ENCODE results near the gene C22orf23.
"Not testable (repeated sequence)": the region's sequence is repeated elsewhere in the genome, so short reads cannot be mapped to it uniquely, and the experiment has no call there.

Gene C22orf23

DNA sequence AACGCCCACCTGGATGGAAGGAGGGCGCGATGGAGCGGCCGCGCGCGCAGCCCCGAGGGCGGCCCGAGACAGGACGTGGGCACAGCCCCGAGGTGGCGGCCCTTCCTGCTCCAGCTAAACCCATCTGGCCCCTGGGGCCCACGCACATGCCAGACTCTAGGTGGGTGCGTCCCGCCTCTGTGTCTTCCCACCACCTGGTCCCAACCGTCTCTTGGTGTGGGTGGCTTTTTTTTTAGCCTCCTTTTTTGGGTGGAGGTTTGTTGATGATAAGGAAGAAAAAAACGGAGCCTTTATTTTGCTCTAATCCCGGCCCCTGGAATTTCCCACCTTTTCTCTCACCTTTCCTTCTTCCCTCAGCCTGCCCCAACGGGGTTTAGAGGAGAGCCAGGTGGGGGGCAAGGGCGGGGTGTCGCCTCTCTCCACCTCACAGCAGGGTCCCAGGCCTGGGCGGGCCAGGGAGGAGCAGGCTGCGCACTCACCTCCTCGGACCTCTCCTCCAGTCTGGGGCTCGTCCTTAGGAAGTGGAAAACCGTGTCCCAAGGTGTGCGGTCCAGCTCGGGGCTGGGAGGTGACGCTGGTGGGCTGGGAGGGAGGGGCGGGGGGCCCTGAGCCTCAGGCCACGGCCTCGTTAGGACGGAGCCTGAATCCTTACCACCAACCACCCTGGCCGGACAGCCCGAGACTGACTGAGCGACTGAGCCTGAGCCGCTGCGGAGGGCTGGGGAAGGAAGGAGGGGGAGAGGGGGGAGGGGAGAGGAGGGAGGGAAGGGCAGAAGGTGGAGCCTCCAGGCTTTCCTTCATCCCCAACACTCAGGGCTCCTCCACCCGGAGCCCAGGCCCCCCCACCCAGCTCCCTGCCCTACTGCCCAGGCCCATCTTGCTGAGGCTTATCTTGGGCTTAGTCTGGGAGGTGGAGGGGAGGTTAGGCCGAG lies 30.7 kb upstream of the C22orf23 start, which contains the start of gene SOX10:
Gene SOX10, minus strand, starts transcription at position 696 of the 932 bp plus-strand sequence. CDS start 771 bp downstream, outside the sequence.
- peak; percentile 61 to 91 (median 82) for DNase-seq
- intact Hi-C loops (cut with DNase I): loop anchor here (2.0 kb wide), 1 partner anchor 33 kb away; no protein-coding TSS in a partner anchor

DNA sequence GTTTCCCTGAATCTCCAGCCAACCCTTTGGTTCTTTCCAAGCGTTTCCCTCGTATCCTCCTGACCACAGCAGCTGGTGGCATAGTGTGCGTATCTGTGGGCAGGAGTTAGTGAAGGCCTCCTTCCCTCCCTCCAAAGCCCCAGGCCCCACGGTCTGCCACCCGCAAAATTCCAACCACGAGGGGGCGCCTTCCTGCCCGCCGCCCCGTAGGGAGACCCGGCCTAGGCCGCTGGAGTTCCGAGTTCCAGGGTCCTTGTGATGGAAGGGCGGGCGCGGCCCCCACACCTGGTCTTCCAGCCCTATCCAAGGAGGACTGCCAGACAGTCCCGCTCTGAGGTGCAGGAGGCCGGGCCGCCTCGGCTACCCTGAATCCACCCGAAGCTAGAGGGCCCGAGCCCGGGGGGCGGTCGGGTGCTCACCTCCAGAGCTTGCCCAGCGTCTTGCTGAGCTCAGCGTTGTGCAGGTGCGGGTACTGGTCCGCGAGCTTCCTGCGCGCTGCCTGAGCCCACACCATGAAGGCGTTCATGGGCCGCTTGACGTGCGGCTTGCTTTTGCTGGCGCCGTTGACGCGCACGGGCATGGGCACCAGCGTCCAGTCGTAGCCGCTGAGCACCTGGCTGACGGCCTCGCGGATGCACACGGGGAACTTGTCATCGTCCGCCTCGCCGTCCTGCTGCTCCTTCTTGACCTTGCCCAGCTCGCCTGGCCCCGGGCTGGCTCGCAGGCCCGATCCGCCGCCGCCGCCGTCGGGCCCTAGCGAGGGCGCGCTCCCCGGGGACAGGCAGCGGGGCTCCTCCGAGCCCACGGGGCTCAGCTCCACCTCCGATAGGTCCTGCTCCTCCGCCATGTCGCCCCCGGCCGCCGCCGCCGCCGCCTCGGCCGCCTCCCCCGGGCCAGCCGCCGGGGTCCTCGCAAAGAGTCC lies 29.8 kb upstream of the C22orf23 start:
- peak in 13 of 42 donors; percentile 51 to 82 (median 67) for DNase-seq
- intact Hi-C loops (cut with DNase I): no loop called here

DNA sequence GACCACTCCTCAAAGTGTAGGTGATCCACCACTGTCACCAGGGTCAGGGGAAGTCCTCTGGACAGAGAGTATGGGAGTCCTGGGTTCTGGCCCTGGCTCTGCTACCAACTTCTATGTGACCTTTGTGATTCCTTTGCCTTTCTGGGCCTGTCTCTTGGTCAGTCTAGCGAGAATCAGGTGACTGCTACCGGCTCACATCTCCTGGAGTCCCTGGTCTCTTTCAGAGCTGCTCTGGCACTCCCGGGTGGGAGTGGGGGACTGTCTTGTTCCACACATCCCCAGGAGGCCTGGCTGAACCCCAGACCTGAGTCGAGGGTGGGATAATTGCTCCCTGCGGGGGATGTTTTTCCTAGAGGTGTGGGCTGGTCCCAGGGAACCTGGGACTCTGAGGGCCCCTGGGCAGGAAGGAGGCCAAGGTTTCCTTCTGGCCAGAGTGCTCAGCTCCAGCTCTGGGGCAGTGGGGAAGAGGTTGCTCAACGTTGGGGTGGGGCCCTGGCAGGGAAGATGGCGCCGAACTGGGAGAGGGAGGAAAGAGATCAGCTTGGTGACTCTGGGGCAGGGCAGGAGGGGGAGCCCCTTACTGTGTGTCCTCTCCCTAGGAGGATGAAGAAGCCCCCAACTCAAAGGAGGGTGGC lies 28.9 kb upstream of the C22orf23 start:
- intact Hi-C loops (cut with DNase I): no loop called here
- no peak for DNase-seq

DNA sequence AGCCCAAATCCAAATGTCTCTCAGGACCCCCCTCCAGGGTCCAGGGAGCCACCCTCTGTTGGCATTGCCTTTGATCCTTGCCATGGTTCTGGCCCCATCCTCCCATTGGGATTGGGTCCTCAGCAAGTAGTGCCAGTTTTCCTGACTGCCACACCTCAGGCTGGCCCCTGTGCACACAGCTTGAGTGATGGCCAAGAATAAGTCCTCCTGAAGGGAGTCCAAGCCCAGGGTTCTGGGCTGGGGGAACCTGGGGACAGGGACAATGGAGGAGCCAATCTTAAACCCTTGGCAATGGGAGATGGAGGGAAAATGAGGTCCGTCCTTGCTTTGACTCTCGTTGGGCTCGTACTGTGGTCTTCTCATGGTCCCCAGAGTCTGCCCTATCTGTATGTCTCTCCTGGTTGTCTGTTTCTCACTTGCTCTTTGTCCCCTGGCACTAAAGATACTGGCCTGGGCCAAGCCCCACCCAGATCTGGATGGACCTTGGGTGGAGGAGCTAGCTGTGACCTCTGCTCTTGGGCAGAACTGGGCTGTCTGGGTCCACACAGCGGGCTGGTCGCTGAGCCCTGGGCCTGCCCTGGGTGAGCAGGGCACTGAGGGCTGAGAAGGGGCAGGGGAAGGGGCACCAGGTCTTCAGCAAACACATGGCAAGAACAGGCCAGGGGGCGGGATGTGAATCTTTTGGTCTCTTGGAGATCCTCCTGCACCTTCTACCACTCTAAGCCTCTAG lies 28.0 kb upstream of the C22orf23 start:
- intact Hi-C loops (cut with DNase I): no loop called here
- DNase-seq: peak in 3 of 42 donors; percentile 29 to 61 (median 38)

DNA sequence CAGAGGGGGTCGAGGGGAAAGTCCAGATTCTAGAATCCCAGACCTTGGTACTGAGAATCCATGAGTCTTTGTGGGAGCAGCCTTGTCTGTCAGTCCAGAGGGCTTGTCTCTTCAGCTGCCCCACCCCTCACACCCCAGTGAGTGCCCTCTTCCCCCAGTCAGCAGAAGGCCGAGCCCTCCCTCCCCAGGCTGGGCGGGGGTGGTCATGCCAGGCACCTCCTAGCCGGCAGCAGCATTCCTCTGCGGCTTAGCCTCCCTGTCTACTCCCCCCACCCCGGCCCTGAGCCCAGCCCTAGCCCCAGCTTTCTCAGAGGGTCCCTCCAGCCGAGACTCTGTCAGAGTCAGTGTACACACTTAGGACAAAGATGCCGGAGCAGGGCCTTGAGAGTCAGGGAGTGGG lies 26.4 kb upstream of the C22orf23 start:
- intact Hi-C loops (cut with DNase I): no loop called here
- peak in 29 of 42 donors; percentile 41 to 83 (median 67) for DNase-seq

DNA sequence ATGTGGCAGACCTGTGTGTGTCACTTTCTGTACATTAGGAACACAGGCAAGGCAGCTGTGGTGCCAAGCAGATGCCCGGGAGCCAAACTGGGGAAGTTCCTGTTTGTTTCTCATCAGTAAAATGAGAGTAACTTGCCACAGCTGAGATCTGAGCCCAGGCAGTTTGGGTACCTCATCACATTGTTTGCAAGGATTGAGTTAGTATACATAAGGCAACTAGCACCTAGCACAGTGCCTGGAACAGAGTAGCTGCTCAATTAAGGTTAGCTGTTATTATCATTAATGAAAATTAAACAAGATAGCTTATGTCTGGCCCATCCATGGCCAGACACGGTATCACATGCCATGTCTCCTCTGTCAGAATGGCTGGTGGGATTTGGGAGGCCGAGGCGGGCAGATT lies 23.1 kb upstream of the C22orf23 start:
- peak in 1 of 42 donors; percentile 53 for DNase-seq
- intact Hi-C loops (cut with DNase I): no loop called here

DNA sequence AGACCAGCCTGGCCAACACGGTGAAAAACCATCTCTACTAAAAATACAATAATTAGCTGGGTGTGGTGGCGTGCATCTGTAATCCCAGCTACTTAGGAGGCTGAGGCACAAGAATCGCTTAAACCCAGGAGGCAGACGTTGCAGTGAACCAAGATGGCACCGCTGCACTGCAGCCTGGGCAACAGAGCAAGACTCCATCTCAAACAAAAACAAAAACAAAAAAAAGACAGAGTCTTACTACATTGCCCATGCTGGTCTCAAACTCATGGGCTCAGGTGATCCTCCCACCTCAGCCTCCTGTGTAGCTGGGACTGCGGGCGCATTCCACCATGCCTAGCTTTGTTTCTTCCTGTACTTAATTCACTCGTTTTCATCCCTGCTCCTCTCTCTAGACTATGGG lies 22.6 kb upstream of the C22orf23 start:
- DNase-seq; intact Hi-C loops (cut with DNase I): not testable (repeated sequence)

DNA sequence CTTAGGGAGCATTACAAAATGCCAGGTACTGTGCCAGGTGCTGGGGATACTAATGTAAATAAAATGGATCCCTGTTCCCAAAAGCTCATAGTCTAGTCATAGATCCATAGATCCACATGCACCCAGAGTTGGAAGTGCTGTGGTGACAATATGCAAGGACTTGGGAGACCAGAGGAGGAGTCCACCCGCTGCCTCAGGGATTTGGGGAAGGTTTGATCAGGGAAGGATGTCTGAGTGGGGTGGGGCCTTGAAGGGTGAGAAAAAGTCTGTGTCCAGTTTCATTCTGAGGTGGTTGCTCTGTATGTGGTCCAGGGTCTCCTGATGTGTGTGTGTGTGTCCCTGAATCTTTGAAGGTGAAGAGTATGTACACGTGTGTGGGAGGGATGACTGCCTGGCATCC lies 21.8 kb upstream of the C22orf23 start:
- intact Hi-C loops (cut with DNase I): no loop called here
- no peak for DNase-seq

DNA sequence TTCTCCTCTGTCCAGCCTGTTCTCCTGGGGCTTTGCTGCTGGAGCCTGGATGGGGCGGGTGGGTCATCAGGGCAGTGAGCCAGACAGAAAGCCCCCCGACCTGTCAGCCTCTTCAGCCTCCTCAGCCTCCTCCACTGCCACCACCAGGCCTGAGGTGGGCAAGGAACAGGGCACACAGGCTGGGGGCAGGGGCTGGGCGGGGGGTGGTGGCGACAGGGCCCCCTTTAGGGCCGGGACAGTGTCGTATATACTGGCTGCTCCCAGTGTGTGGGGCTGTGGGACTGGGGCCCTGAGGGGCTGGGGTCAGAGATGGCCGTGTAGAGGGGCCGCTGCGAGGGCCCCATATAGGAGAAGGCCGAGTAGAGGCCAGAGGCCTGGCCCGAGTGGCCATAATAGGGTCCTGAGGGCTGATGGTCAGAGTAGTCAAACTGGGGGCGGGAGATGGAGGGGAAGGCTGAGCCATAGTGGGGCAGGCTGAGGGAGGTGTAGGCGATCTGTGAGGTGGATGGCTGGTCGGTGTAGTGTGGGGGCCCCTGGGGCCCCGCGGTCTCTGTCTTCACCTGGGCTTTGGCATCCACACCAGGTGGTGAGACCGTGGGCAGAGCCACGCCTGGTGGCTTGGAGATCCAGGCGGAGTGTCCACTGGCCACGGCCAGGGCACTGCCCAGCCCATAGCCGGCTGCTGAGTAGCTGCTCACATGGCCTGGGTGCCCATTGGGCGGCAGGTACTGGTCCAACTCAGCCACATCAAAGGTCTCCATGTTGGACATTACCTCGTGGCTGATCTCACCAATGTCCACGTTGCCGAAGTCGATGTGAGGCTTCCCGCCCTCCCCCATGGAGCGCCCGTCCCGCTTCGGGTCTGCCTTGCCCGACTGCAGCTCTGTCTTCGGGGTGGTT lies 20.1 kb upstream of the C22orf23 start:
- peak in 1 of 42 donors; percentile 50 for DNase-seq
- intact Hi-C loops (cut with DNase I): no loop called here

DNA sequence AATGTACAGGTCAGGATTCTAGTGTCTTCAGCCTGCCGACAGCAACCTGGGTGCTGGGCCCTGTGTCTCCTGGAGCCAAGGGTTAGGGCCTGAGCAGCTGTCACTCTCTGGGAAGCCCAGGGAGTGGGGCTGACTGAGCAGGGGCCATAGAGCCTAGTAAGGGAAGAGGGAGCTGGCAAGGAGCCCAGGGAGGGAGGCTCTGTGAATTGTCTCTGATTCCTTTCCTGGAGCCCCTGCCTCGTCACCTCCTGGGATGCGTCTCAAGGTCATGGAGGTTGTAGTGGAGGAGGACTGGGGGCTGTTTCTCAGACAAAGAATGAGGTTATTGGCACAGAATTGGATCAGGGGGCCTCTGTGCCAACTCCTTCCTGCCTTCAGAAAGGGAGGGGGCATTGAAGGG lies 19.1 kb upstream of the C22orf23 start:
- peak in 7 of 42 donors; percentile 31 to 80 (median 59) for DNase-seq

DNA sequence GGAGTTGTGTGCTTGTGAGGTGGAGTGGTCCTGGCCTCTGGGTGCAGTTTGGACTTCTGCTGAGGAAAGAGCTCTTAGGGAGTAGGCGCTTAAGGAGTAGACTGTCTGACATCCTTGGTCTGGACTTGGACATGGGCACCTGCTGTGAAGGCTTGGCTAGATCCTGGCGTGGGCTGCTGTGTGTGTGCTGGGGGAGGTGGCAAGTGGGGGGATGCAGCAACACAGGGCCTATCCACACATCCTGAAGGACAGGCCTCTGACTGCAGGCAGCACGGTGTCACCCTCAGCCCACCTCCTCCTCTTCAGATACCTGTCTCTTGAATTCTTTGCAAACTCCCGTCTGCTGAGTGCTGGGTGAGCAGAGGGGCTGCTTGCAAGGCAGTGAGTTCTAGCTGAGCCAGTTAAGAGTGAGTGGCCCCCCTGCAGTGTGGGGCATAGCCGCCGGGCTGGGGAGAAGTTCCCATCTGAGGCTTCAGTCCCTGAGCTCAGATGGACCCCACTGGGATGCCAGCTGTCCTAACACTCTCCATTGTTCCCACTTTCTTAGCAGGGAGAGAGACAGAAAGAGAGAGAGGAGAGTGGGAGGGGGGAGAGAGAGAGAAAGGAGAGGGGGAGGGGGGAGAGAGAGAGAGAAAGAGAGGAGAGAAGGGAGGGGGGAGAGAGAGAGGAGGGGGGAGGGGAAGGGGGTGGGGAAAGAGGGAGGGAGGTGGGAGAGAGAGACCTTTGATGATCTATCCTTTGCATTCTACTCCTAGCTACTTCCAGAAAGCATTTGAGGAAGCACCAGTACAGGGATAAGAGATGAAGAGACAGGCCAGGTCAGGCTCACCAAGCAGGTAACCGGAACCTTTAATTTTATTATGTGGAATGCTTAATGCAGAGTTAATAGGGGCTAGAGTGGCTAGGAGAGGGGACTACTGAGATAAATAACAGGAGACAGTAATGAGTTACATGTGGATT lies 18.4 kb upstream of the C22orf23 start:
- intact Hi-C loops (cut with DNase I): no loop called here
- DNase-seq: peak in 5 of 42 donors; percentile 54 to 65 (median 62)

More for the DNA sequence above, 19.1 kb upstream of the C22orf23 start:
- intact Hi-C loops (cut with DNase I): no loop called here

DNA sequence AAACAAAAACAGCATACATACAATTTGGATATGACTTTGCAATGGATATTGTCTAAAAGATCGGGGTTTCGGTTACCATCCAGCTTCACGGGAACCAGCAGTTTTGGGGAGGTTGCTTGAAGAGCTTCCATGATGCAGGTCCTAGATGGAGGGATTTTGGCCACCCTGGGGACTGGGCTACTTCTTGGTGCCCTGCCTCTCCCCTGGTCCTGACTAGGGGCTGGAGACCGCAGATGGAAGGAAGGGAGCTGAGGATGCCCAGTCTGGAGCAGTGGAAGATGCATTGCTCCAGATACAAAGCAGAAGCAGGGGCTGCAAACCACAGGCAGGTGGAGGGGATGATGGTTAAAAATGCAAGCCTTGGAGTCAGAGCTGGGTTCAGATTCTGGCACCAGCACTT lies 17.5 kb upstream of the C22orf23 start:
- peak in 1 of 42 donors; percentile 45 for DNase-seq
- intact Hi-C loops (cut with DNase I): no loop called here

DNA sequence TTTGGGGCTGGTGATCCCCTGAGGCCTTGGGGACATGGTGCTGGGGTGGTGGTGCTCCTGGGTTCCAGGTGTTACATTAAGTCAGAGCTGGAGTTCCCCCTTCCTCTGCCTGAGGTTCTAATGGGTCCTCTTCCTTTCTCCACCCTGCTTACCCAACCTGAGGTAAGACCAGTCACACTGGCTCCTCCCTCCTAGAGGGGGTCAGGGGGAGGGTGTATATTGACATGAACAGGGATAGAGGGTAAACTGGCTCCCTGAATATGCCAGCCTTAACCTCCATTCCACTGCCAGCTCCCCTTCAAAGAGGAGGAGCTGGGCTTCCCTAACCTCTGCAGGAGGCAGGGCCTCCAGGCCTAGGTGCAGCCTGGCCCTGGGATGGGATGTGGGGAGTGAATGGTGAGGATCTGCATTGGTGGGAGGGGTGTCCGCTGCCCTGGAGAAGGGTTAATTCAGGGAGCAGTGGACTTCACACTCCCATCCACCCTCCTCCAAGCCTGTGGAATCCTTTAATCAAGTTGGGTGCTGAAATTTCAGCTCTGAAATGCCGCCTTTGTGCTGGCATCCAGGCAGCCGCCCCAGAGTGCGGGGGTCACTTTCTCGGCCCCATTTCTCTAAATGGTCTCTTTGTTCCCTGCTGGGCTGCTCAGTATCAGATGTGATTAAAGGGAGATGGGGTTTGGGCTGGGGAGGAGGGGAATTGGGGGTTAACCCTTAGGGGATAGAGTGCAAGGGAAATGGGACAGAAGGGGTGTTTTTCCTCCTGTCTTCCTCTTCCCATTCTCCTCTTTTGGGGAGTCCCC lies 15.3 kb upstream of the C22orf23 start:
- peak; percentile 59 to 92 (median 81) for DNase-seq
- intact Hi-C loops (cut with DNase I): loop anchor here (10.0 kb wide), 1 partner anchor 154 kb away; no protein-coding TSS in a partner anchor

DNA sequence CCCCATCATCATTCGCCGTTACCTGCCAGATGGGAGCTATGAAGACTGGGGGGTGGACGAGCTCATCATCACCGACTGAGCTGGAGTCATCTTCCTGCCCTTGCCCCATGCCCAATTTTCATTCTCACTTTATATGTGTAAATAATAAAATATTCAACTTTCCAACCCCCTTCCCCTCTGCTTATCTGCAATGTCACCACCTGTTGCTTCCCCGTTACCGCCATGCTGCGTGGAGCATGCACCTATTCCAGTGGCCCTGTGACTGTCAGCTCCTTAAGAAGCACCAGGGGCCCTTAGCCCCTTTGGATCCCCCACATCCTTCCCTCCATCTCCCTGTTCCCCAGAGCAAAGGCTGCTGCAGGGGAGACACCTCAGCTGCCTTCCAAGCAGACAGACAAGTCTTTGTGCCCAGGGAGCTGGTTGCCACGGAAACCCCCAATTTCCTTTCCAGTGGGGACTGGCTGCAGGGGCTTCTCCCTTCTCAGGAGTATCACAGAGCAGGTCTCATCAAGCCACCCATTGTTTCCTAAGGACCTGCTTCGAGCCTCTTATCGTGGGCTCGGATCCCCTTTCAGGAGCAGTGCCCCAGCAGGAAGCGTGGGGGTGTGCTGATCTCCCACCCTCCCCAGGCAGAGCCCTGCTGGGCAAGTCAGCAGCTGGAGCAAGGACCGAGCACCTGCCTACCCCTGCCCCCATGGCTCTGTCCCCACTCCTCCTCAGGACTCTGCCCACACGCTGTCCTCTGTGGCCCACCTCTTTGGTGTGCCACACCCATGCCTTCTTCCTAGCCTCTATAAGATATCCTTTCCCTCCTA lies 14.4 kb upstream of the C22orf23 start:
- intact Hi-C loops (cut with DNase I): loop anchor here (10.0 kb wide), 1 partner anchor 153 kb away; no protein-coding TSS in a partner anchor
- DNase-seq: peak in 6 of 42 donors; percentile 21 to 59 (median 42)
